Endothelial cell of umbilical vein (primary cell): Measurements from ENCODE around the gene DIP2A. TPM values are rescaled to one million over a fixed set of nuclear protein-coding genes. Genes with fewer than 3 reads are reported as not detected.

Experiments
- BruUV-seq: library from RNA; stranded (reverse); fragments of 400-500 nt; replicated peaks from 2 replicates; lab custom pipeline; 2021; lab: Mats Ljungman, UMichigan
- CTCF ChIA-PET: fragments of 300-600, 350-600 bp; sonication (Branson Sonifier 250); formaldehyde crosslinking; loops from one replicate; lab custom pipeline; 2021; ENCODE audit warnings: antibody characterized with exemption, inconsistent platforms; lab: Charles Lee
- POLR2A ChIA-PET: fragments of 300-600, 350-600 bp; sonication (Branson Sonifier 250); formaldehyde crosslinking; loops from one replicate; lab custom pipeline; 2021; ENCODE audit warnings: antibody characterized with exemption, inconsistent platforms; lab: Charles Lee
- DNase-seq: peaks from one replicate; pipeline ENCODE4 v3.0.0-alpha.2; 2011; ENCODE audit warnings: low read depth, low spot score
- FAIRE-seq: peaks from 2 replicates; lab custom pipeline; 2011; peaks lifted over from hg19 to GRCh38; lab: Jason Lieb, UNC
- H2AFZ ChIP-seq: 2 replicates; pipeline ENCODE4 v1.6.0; 2012; ENCODE audit warnings: low read depth, low read length, control low read depth, inconsistent platforms
- H3K27ac ChIP-seq: 2 replicates; pipeline ENCODE4 v1.5.1; 2011; ENCODE audit warnings: low read depth, mild to moderate bottlenecking, control low read depth, low read length, moderate library complexity; ENCODE audit not compliant: insufficient read depth
- H3K27me3 ChIP-seq, 2 experiments: 2 replicates each; pipeline versions ENCODE4 v1.6.0 to v1.6.1; 2011; ENCODE audit warnings: low read length in 2 of 2, mixed read lengths in 1 of 2; ENCODE audit not compliant: control insufficient read depth in 2 of 2, insufficient read depth in 2 of 2
- H3K36me3 ChIP-seq, 2 experiments: 2 replicates in 1 of 2; 3 replicates in 1 of 2; pipeline ENCODE4 v1.5.1; 2011; ENCODE audit warnings: low read length in 2 of 2, mild to moderate bottlenecking in 1 of 2, moderate library complexity in 1 of 2; ENCODE audit not compliant: control insufficient read depth in 2 of 2, insufficient read depth in 2 of 2; ENCODE audit errors: extremely low read depth in 1 of 2
- H3K4me1 ChIP-seq: 3 replicates; pipeline ENCODE4 v1.5.1; 2011; ENCODE audit warnings: mild to moderate bottlenecking, low read length; ENCODE audit not compliant: control insufficient read depth, insufficient read depth; ENCODE audit errors: extremely low read depth
- H3K4me2 ChIP-seq: 2 replicates; pipeline ENCODE4 v1.6.1; 2011; ENCODE audit warnings: low read length, control low read depth, mixed read lengths; ENCODE audit not compliant: insufficient read depth
- H3K4me3 ChIP-seq, 3 experiments: fragments of 200-600 bp in 1 of 3; sonication (generic), shearing (Covaris generic) in 1 of 3; replicated peaks in 1 of 3; 2 replicates each; pipeline ENCODE4 v1.5.1; 2011 to 2016; ENCODE audit warnings: control low read depth in 3 of 3, low read length in 3 of 3, mild to moderate bottlenecking in 2 of 3, inconsistent platforms in 1 of 3, low read depth in 1 of 3, moderate library complexity in 1 of 3; ENCODE audit not compliant: insufficient read depth in 1 of 3
- H3K79me2 ChIP-seq: 2 replicates; pipeline ENCODE4 v1.6.0; 2012; ENCODE audit warnings: low read length, inconsistent platforms; ENCODE audit not compliant: control insufficient read depth, insufficient read depth
- H3K9ac ChIP-seq: replicated peaks from 2 replicates; pipeline ENCODE3; 2011; ENCODE audit warnings: low read length, control low read depth; ENCODE audit not compliant: insufficient read depth; ENCODE audit errors: extremely low read depth
- H3K9me1 ChIP-seq: replicated peaks from 3 replicates; pipeline ENCODE4 v1.6.0; 2011; ENCODE audit warnings: mild to moderate bottlenecking, low read length; ENCODE audit not compliant: control insufficient read depth, insufficient read depth; ENCODE audit errors: extremely low read depth
- H3K9me3 ChIP-seq: replicated peaks from 2 replicates; pipeline ENCODE4 v1.5.1; 2012; ENCODE audit warnings: low read length, inconsistent platforms; ENCODE audit not compliant: control insufficient read depth, insufficient read depth
- H4K20me1 ChIP-seq: replicated peaks from 2 replicates; pipeline ENCODE3; 2011; ENCODE audit warnings: mild to moderate bottlenecking, low read length; ENCODE audit not compliant: control insufficient read depth, insufficient read depth; ENCODE audit errors: extremely low read depth
- EZH2 ChIP-seq: IDR thresholded peaks from 2 replicates; pipeline ENCODE4 v1.6.1; 2012; ENCODE audit warnings: borderline replicate concordance, low read depth, mild to moderate bottlenecking, moderate library complexity, low read length, inconsistent platforms; ENCODE audit not compliant: severe bottlenecking
- FOS ChIP-seq: IDR thresholded peaks from 2 replicates; pipeline ENCODE4 v1.6.1; 2011; ENCODE audit warnings: mild to moderate bottlenecking, low read length, moderate library complexity, borderline replicate concordance; ENCODE audit not compliant: insufficient read depth
- GATA2 ChIP-seq: IDR thresholded peaks from 2 replicates; pipeline ENCODE4 v1.7.0; 2011; ENCODE audit warnings: low read depth, mild to moderate bottlenecking, moderate library complexity, mixed read lengths, low read length; ENCODE audit not compliant: insufficient read length, insufficient read depth
- JUN ChIP-seq: IDR thresholded peaks from 2 replicates; pipeline ENCODE4 v1.6.1; 2011; ENCODE audit warnings: borderline replicate concordance, low read depth; ENCODE audit not compliant: insufficient read length, insufficient read depth
- MYC ChIP-seq: IDR thresholded peaks from one replicate; pipeline ENCODE4 v1.6.1; 2011; ENCODE audit warnings: mild to moderate bottlenecking, low read depth, low read length
- POLR2A ChIP-seq: IDR thresholded peaks from 2 replicates; pipeline ENCODE4 v1.6.1; 2012; ENCODE audit warnings: low read depth, mild to moderate bottlenecking, control low read depth, low read length
- POLR2AphosphoS5 ChIP-seq: IDR thresholded peaks from 2 replicates; pipeline ENCODE4 v1.6.1; 2012; ENCODE audit warnings: low read depth, mild to moderate bottlenecking, control low read depth, low read length, moderate library complexity; ENCODE audit not compliant: insufficient read depth
- dilution Hi-C: fragments of 300-500 bp; cut with MboI; formaldehyde crosslinking; loops from one replicate; pipeline ENCODE4 v1.15.0; 2019; ENCODE audit warnings: low sequenced_read_pairs; ENCODE audit not compliant: extremely low pct_ligation_motif_present
- intact Hi-C: fragments of 100-400 bp; cut with micrococcal nuclease; formaldehyde crosslinking; loops from one replicate; pipeline ENCODE4 v1.10.0; 2022
- polyA plus RNA-seq, 4 experiments: library from polyadenylated mRNA; depleted of rRNA in 3 of 4; stranded (reverse) in 3 of 4; unstranded in 1 of 4; fragments of >200 nt; gene quantifications; 2 replicates each; pipeline versions ENCODE4 v1.2.1 to v1.2.3, GENCODE V29; 2011 to 2012; ENCODE audit warnings: missing spikeins in 1 of 4
- total RNA-seq: library from RNA; stranded (reverse); gene quantifications from 2 replicates; pipeline ENCODE4 v1.2.3, GENCODE V29; 2021
- TF ChIP-seq, protein P1 (sequence below), 2 donors: IDR thresholded peaks; 1 replicate in 1 of 2; 2 replicates in 1 of 2; pipeline ENCODE4 v1.5.1; 2011; ENCODE audit warnings: low read length in 2 of 2, mild to moderate bottlenecking in 2 of 2, moderate library complexity in 2 of 2, control low read depth in 1 of 2, inconsistent platforms in 1 of 2, low read depth in 1 of 2; ENCODE audit not compliant: insufficient read depth in 1 of 2; ENCODE audit errors: extremely low read depth in 1 of 2
- TF ChIP-seq, protein P2 (sequence below): IDR thresholded peaks from 2 replicates; pipeline ENCODE4 v1.6.1; 2011; ENCODE audit not compliant: insufficient read depth, insufficient read length

DIP2A gene
- total and polyA plus RNA-seq, 2 donors (not counting 3 experiments of a cell fraction or from before 2014, with no cell fraction given), result 34.5 to 62.1 TPM

DNA sequence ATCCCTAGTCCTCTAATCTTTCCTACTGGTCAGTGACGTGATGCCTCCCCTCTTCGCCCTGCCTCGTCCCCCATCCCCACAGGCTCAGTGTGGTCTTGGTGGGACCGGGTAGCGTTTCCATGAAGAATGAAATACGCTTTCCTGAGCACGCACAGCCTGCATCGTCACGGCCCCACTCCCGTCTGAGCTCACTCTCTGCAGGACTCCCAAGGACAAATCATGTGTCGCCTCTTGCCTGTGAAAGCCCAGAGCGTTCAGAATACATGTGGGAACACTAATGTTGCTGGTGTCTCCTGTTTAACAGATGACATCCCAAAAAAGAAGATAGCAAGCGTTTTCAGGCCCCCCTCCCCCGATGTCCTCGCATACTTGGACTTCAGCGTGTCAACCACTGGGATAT, 97.0 kb downstream of the DIP2A start:
- no TSS peak for BruUV-seq
- Histone ChIP-seq H3K9me3 (no peaks in the 10 kb centered on the region), H3K36me3 (peaks cover 13 to 45% of the 10 kb centered on the region in 2 experiments), H3K27me3 (no peaks in the 10 kb centered on the region), H3K4me2 (no peak overlapping the region), H3K4me1 (peaks cover 7% of the 10 kb centered on the region), H3K9ac (no peak overlapping the region), H3K9me1 (no peaks in the 10 kb centered on the region), H3K4me3 (no peak overlapping the region), H3K79me2 (no peaks in the 10 kb centered on the region), H4K20me1 (no peaks in the 10 kb centered on the region), H3K27ac (no peak overlapping the region), H2AFZ (no peak overlapping the region)
- TF ChIP-seq, protein P1, sequence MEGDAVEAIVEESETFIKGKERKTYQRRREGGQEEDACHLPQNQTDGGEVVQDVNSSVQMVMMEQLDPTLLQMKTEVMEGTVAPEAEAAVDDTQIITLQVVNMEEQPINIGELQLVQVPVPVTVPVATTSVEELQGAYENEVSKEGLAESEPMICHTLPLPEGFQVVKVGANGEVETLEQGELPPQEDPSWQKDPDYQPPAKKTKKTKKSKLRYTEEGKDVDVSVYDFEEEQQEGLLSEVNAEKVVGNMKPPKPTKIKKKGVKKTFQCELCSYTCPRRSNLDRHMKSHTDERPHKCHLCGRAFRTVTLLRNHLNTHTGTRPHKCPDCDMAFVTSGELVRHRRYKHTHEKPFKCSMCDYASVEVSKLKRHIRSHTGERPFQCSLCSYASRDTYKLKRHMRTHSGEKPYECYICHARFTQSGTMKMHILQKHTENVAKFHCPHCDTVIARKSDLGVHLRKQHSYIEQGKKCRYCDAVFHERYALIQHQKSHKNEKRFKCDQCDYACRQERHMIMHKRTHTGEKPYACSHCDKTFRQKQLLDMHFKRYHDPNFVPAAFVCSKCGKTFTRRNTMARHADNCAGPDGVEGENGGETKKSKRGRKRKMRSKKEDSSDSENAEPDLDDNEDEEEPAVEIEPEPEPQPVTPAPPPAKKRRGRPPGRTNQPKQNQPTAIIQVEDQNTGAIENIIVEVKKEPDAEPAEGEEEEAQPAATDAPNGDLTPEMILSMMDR (IDR thresholded peaks at IDR 0.05; ENCODE audit: extremely low read depth in 1 of 2, insufficient read depth in 1 of 2, low read depth in 1 of 2, low read length in 2 of 2), result no peak
- TF ChIP-seq POLR2AphosphoS5 (no peak), POLR2A (no peak), MYC (no peak), FOS (no peak), JUN (no peak), GATA2 (no peak), EZH2 (no peak)
- TF ChIP-seq, protein P2, sequence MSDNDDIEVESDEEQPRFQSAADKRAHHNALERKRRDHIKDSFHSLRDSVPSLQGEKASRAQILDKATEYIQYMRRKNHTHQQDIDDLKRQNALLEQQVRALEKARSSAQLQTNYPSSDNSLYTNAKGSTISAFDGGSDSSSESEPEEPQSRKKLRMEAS, result no peak
- FAIRE-seq (no peak), DNase-seq (no peak)
- POLR2A ChIA-PET, result no interaction called here
- intact Hi-C loops, result no loop called here
- dilution Hi-C loops, result no loop called here
- CTCF ChIA-PET, result no interaction called here
